ENCODE results near the gene NUBP1. TPM values are rescaled to one million over a fixed set of nuclear protein-coding genes. Genes with fewer than 3 reads are reported as not detected.
A peak's percentile ranks its signal among the peaks of the same experiment; 100 is the strongest.
"Not testable (repeated sequence)": the region's sequence is repeated elsewhere in the genome, so short reads cannot be mapped to it uniquely, and the experiment has no call there.

NUBP1 gene
- total RNA-seq, 1 donor from 2014 or later = 19.7 TPM

GRCh38 chr16:10751291-10751697 lies 7.7 kb downstream of the NUBP1 start:
- DNase-seq (ENCODE audit: low spot score) = no peak

- DNase-seq (ENCODE audit: low spot score) = peak; percentile 59
These were observed 9.3 kb downstream of the NUBP1 start for GRCh38 chr16:10752843-10753523.

GRCh38 chr16:10753670-10754069 lies 10.0 kb downstream of the NUBP1 start:
- no peak for DNase-seq (ENCODE audit: low spot score)

GRCh38 chr16:10754941-10755340 lies 11.3 kb downstream of the NUBP1 start:
- DNase-seq (ENCODE audit: low spot score) = no peak

GRCh38 chr16:10756574-10756973 lies 12.9 kb downstream of the NUBP1 start:
- DNase-seq (ENCODE audit: low spot score) = no peak

- no peak for DNase-seq (ENCODE audit: low spot score)
These were observed 17.2 kb downstream of the NUBP1 start for GRCh38 chr16:10760858-10761257.

- no peak for DNase-seq (ENCODE audit: low spot score)
These were observed 17.7 kb downstream of the NUBP1 start for GRCh38 chr16:10761373-10761772.

- DNase-seq (ENCODE audit: low spot score) = no peak
These were observed 18.8 kb downstream of the NUBP1 start for GRCh38 chr16:10762336-10763016.

GRCh38 chr16:10763456-10763855 lies 19.8 kb downstream of the NUBP1 start:
- DNase-seq (ENCODE audit: low spot score) = no peak

GRCh38 chr16:10765772-10766171 lies 22.1 kb downstream of the NUBP1 start:
- DNase-seq (ENCODE audit: low spot score) = no peak

GRCh38 chr16:10767127-10767526 lies 23.5 kb downstream of the NUBP1 start:
- DNase-seq (ENCODE audit: low spot score) = no peak

- DNase-seq (ENCODE audit: low spot score) = peak; percentile 71
These were observed 25.7 kb downstream of the NUBP1 start for GRCh38 chr16:10769381-10769780.

- DNase-seq (ENCODE audit: low spot score) = peak; percentile 83
These were observed 27.3 kb downstream of the NUBP1 start for GRCh38 chr16:10770907-10771306.

GRCh38 chr16:10776280-10776679 lies 32.6 kb downstream of the NUBP1 start:
- DNase-seq (ENCODE audit: low spot score) = no peak

GRCh38 chr16:10776923-10777322 lies 33.3 kb downstream of the NUBP1 start:
- not testable (repeated sequence) for DNase-seq (ENCODE audit: low spot score)

GRCh38 chr16:10777356-10777755 lies 33.7 kb downstream of the NUBP1 start:
- DNase-seq (ENCODE audit: low spot score) = no peak

GRCh38 chr16:10779908-10780307 lies 36.3 kb downstream of the NUBP1 start:
- not testable (repeated sequence) for DNase-seq (ENCODE audit: low spot score)

- DNase-seq (ENCODE audit: low spot score) = no peak
These were observed 37.0 kb downstream of the NUBP1 start for GRCh38 chr16:10780628-10781027.

- no peak for DNase-seq (ENCODE audit: low spot score)
These were observed 39.0 kb downstream of the NUBP1 start for GRCh38 chr16:10782628-10783027.

GRCh38 chr16:10787304-10787703 lies 43.7 kb downstream of the NUBP1 start:
- DNase-seq (ENCODE audit: low spot score) = no peak

- not testable (repeated sequence) for DNase-seq (ENCODE audit: low spot score)
These were observed 45.0 kb downstream of the NUBP1 start for GRCh38 chr16:10788630-10789029.

- no peak for DNase-seq (ENCODE audit: low spot score)
These were observed 47.4 kb downstream of the NUBP1 start for GRCh38 chr16:10791048-10791447.

GRCh38 chr16:10799736-10800135 lies 56.1 kb downstream of the NUBP1 start:
- DNase-seq (ENCODE audit: low spot score) = no peak

Data from umbilical cord (tissue), 2 donors.